GM12878 (cell line): ENCODE data around the gene AKAP7. TPM values are rescaled to one million over a fixed set of nuclear protein-coding genes. Genes with fewer than 3 reads are reported as not detected.

ENCODE experiments used
- ATAC-seq: fragments of 200-7000 bp; cut with Tn5 transposase; 3 replicates; pipeline ENCODE4 v1.9.1; 2020; ENCODE audit warnings: mild to moderate bottlenecking, moderate library complexity
- BruUV-seq: library from RNA; stranded (reverse); fragments of 400-500 nt; replicated peaks from 2 replicates; lab custom pipeline; 2021; lab: Mats Ljungman, UMichigan
- CTCF ChIA-PET: fragments of 300-600 bp; sonication (Branson Sonifier 250); formaldehyde crosslinking; extraction: SDS; loops from one replicate; lab custom pipeline; 2021; ENCODE audit warnings: inconsistent platforms; lab: Yijun Ruan, JAX
- POLR2A ChIA-PET: fragments of 350-600 bp; formaldehyde crosslinking; extraction: SDS; loops from one replicate; lab custom pipeline; 2021; ENCODE audit warnings: inconsistent platforms; lab: Charles Lee
- RAD21 ChIA-PET: fragments of 300-600 bp; sonication (Branson Sonifier 250); formaldehyde crosslinking; loops from one replicate; lab custom pipeline; 2023; ENCODE audit warnings: antibody characterized with exemption; ENCODE audit not compliant: unreplicated experiment; lab: Charles Lee
- SMC1A ChIA-PET: fragments of 300-600 bp; sonication (Branson Sonifier 250); formaldehyde crosslinking; loops from one replicate; lab custom pipeline; 2023; ENCODE audit not compliant: unreplicated experiment, uncharacterized antibody; lab: Charles Lee
- DNase-seq: peaks from one replicate; pipeline ENCODE4 v3.0.0-alpha.2; 2011; ENCODE audit warnings: low read depth, low spot score
- FAIRE-seq: peaks from 3 replicates; lab custom pipeline; 2011; peaks lifted over from hg19 to GRCh38; lab: Jason Lieb, UNC
- H2AFZ ChIP-seq: 2 replicates; pipeline ENCODE4 v1.6.0; 2011; ENCODE audit warnings: low read depth, low read length, control low read depth; ENCODE audit not compliant: control insufficient read depth
- H3K27ac ChIP-seq: 2 replicates; pipeline ENCODE4 v1.5.1; 2011; ENCODE audit warnings: control low read depth; ENCODE audit not compliant: control insufficient read depth, insufficient read depth
- H3K27me3 ChIP-seq, 2 experiments: replicated peaks in 1 of 2; 2 replicates each; pipeline versions ENCODE4 v1.6.0 to v1.6.1; 2011; ENCODE audit warnings: low read length in 1 of 2; ENCODE audit not compliant: control insufficient read depth in 2 of 2, insufficient read depth in 2 of 2
- H3K36me3 ChIP-seq, 2 experiments: 2 replicates each; pipeline ENCODE4 v1.5.1; 2011; ENCODE audit warnings: low read length in 1 of 2; ENCODE audit not compliant: control insufficient read depth in 2 of 2, insufficient read depth in 2 of 2
- H3K4me1 ChIP-seq: 2 replicates; pipeline ENCODE4 v1.6.1; 2011; ENCODE audit warnings: mild to moderate bottlenecking, low read length, moderate library complexity, mixed read lengths; ENCODE audit not compliant: control insufficient read depth, insufficient read depth
- H3K4me2 ChIP-seq: 2 replicates; pipeline ENCODE4 v1.6.0; 2011; ENCODE audit warnings: control low read depth; ENCODE audit not compliant: control insufficient read depth, insufficient read depth
- H3K4me3 ChIP-seq: fragments of 200-600 bp; sonication (generic); 2 replicates; pipeline ENCODE4 v1.5.1; 2016
- H3K79me2 ChIP-seq: 2 replicates; pipeline ENCODE4 v1.6.0; 2011; ENCODE audit warnings: low read length; ENCODE audit not compliant: control insufficient read depth, insufficient read depth
- H3K9ac ChIP-seq: 2 replicates; pipeline ENCODE4 v1.8.0; 2011; ENCODE audit warnings: low read length, control low read depth, mixed read lengths; ENCODE audit not compliant: control insufficient read depth, insufficient read depth
- H3K9me3 ChIP-seq: replicated peaks from 3 replicates; pipeline ENCODE4 v1.5.1; 2011; ENCODE audit warnings: mild to moderate bottlenecking, low read length; ENCODE audit not compliant: control insufficient read depth, insufficient read depth
- H4K20me1 ChIP-seq: 2 replicates; pipeline ENCODE4 v1.6.0; 2011; ENCODE audit not compliant: control insufficient read depth, insufficient read depth
- BCL3 ChIP-seq: IDR thresholded peaks from 2 replicates; pipeline ENCODE4 v1.6.1; 2011; ENCODE audit warnings: borderline replicate concordance, low read depth, mild to moderate bottlenecking, moderate library complexity, low read length; ENCODE audit not compliant: insufficient read depth, poor library complexity, severe bottlenecking
- EGR1 ChIP-seq, 2 experiments: IDR thresholded peaks; 1 replicate in 1 of 2; 2 replicates in 1 of 2; pipeline ENCODE4 v1.6.1; 2011 to 2012; ENCODE audit warnings: low read depth in 2 of 2, low read length in 2 of 2, borderline replicate concordance in 1 of 2, mild to moderate bottlenecking in 1 of 2, moderate library complexity in 1 of 2
- EZH2 ChIP-seq: IDR thresholded peaks from 2 replicates; pipeline ENCODE4 v1.6.1; 2012; ENCODE audit warnings: low read depth, mild to moderate bottlenecking, control low read depth, inconsistent platforms, low read length, borderline replicate concordance; ENCODE audit not compliant: control insufficient read depth
- NFYA ChIP-seq: IDR thresholded peaks from 2 replicates; pipeline ENCODE4 v1.6.1; 2011; ENCODE audit warnings: low read depth, mild to moderate bottlenecking, low read length, improper control_type of control experiment, borderline replicate concordance
- PAX5 ChIP-seq: IDR thresholded peaks from 2 replicates; pipeline ENCODE4 v1.6.1; 2011; ENCODE audit warnings: low read depth, low read length, borderline replicate concordance
- PML ChIP-seq: IDR thresholded peaks from 2 replicates; pipeline ENCODE4 v1.6.1; 2012; ENCODE audit warnings: low read length, inconsistent platforms
- RCOR1 ChIP-seq: conservative IDR thresholded peaks from 2 replicates; pipeline ENCODE4 v1.6.1; 2012; ENCODE audit warnings: low read depth, low read length, improper control_type of control experiment
- SIN3A ChIP-seq: IDR thresholded peaks from 2 replicates; pipeline ENCODE4 v1.6.1; 2012; ENCODE audit warnings: low read depth, low read length, improper control_type of control experiment
- ZBTB11 ChIP-seq: fragments of 450-650 bp; formaldehyde crosslinking; IDR thresholded peaks from 2 replicates; pipeline ENCODE4 v1.5.0; 2022; ENCODE audit warnings: mild to moderate bottlenecking, missing genetic modification characterization
- WGBS: methylation state at CpG from one replicate; pipeline ENCODE4 v1.1.6; 2016; ENCODE audit warnings: low lambda C conversion rate; ENCODE audit not compliant: insufficient replicate concordance, insufficient coverage; ENCODE audit errors: missing lambda C conversion rate; 5-methylcytosine and 5-hydroxymethylcytosine counted together
- in situ Hi-C: fragments of 300-500 bp; cut with MboI; formaldehyde crosslinking; loops from 9 replicates; pipeline ENCODE4 v1.14.3; 2018; ENCODE audit warnings: mixed read lengths
- intact Hi-C: fragments of 100-400 bp; cut with micrococcal nuclease; formaldehyde crosslinking; loops from one replicate; pipeline ENCODE4 v1.14.2; 2022; ENCODE audit not compliant: unreplicated experiment
- polyA plus RNA-seq, 11 experiments: library from polyadenylated mRNA; depleted of rRNA in 4 of 11; unstranded in 6 of 11; stranded (reverse) in 5 of 11; fragments of >200 nt; fragmentation: Nextera tagmentation in 4 of 11; fragmentation: Illumina TruSeq in 1 of 11; extraction: Ambion mirVana in 4 of 11; extraction: Trizol in 1 of 11; gene quantifications; 1 replicate in 1 of 11; 2 replicates in 10 of 11; pipeline versions ENCODE4 v1.2.1 to v1.2.3, GENCODE V29; 2011 to 2016; ENCODE audit warnings: inconsistent platforms in 2 of 11, missing spikeins in 2 of 11, low read depth in 1 of 11
- total RNA-seq, 4 experiments: library from RNA; depleted of rRNA in 3 of 4; stranded (reverse); fragments of >200 nt in 3 of 4; fragmentation: Illumina TruSeq in 1 of 4; extraction: Trizol in 1 of 4; gene quantifications; 2 replicates each; pipeline versions ENCODE4 v1.2.1 to v1.2.3, GENCODE V29; 2013 to 2021

The AKAP7 gene
- total and polyA plus RNA-seq, 10 of the 15 experiments (the other 5 are each of a cell fraction or from before 2014, with no cell fraction given), result 0.06 to 0.58 (median 0.28) TPM; not detected in 1

- TF ChIP-seq ZBTB11 (no peak), RCOR1 (no peak), EZH2 (no peak), BCL3 (no peak), PML (no peak)
Observed at GRCh38 chr6:131255911-131256310, 120.6 kb downstream of the AKAP7 start (continued).

- Histone ChIP-seq H4K20me1 (no peaks in the 10 kb centered on the region), H3K27me3 (no peaks in the 10 kb centered on the region), H3K79me2 (no peaks in the 10 kb centered on the region), H3K9ac (no peak overlapping the region), H2AFZ (no peak overlapping the region), H3K9me3 (no peaks in the 10 kb centered on the region), H3K4me2 (no peak overlapping the region), H3K4me1 (no peaks in the 10 kb centered on the region), H3K27ac (no peak overlapping the region), H3K4me3 (no peak overlapping the region), H3K36me3 (no peaks in the 10 kb centered on the region)
- no peak for ATAC-seq
- no TSS peak for BruUV-seq
- POLR2A ChIA-PET, result no interaction called here
- intact Hi-C loops (no loop called here), in situ Hi-C loops (no loop called here)
- CTCF ChIA-PET, result no interaction called here
- 39% methylated on average over 2 of the region's 2 CpGs for WGBS
- SMC1A ChIA-PET, result no interaction called here
- FAIRE-seq, result no peak
- no peak for DNase-seq
- TF ChIP-seq NFYA, result no peak
- TF ChIP-seq SIN3A, result no peak
- no peak for TF ChIP-seq PAX5
- TF ChIP-seq EGR1 (IDR thresholded peaks at IDR 0.05; ENCODE audit: borderline replicate concordance in 1 of 2, low read depth in 2 of 2, low read length in 2 of 2), result no peak
- RAD21 ChIA-PET, result no interaction called here
Observed at GRCh38 chr6:131257104-131257503, 121.8 kb downstream of the AKAP7 start.
